GM21723 (cell line): ENCODE results near the gene ABCC8.

Experiments used
- ATAC-seq: cut with Tn5 transposase; IDR thresholded peaks from one replicate; pipeline ENCODE4 v1.9.1; 2021; ENCODE audit warnings: mild to moderate bottlenecking, moderate library complexity; ENCODE audit not compliant: unreplicated experiment

ABCC8 gene

GRCh38 chr11:17506314-17506713 lies 29.7 kb upstream of the ABCC8 start:
- ATAC-seq, result no peak

- no peak for ATAC-seq
These were observed 28.5 kb upstream of the ABCC8 start for GRCh38 chr11:17505146-17505545.

- ATAC-seq, result peak; percentile 73
These were observed 27.9 kb upstream of the ABCC8 start for GRCh38 chr11:17504330-17505107.

- ATAC-seq, result no peak
These were observed 26.0 kb upstream of the ABCC8 start for GRCh38 chr11:17502630-17503029.

GRCh38 chr11:17500673-17501072 lies 24.0 kb upstream of the ABCC8 start:
- no peak for ATAC-seq

- no peak for ATAC-seq
These were observed 21.8 kb upstream of the ABCC8 start for GRCh38 chr11:17498475-17498874.

GRCh38 chr11:17498058-17498457 lies 21.4 kb upstream of the ABCC8 start:
- no peak for ATAC-seq

GRCh38 chr11:17496406-17496805 lies 19.8 kb upstream of the ABCC8 start:
- ATAC-seq, result no peak

GRCh38 chr11:17494019-17494418 lies 17.4 kb upstream of the ABCC8 start:
- ATAC-seq, result no peak

GRCh38 chr11:17490938-17491337 lies 14.3 kb upstream of the ABCC8 start:
- no peak for ATAC-seq

GRCh38 chr11:17490232-17490631 lies 13.6 kb upstream of the ABCC8 start:
- no peak for ATAC-seq

- ATAC-seq, result no peak
These were observed 13.1 kb upstream of the ABCC8 start for GRCh38 chr11:17489751-17490150.

- no peak for ATAC-seq
These were observed 11.9 kb upstream of the ABCC8 start for GRCh38 chr11:17488563-17488962.

GRCh38 chr11:17486646-17487045 lies 10.0 kb upstream of the ABCC8 start:
- ATAC-seq, result no peak

- ATAC-seq, result no peak
These were observed 6.9 kb upstream of the ABCC8 start for GRCh38 chr11:17483505-17483904.

GRCh38 chr11:17481905-17482304 lies 5.3 kb upstream of the ABCC8 start:
- no peak for ATAC-seq

GRCh38 chr11:17479284-17480214 lies 2.9 kb upstream of the ABCC8 start:
- no peak for ATAC-seq

GRCh38 chr11:17478070-17478469 lies 1.4 kb upstream of the ABCC8 start:
- no peak for ATAC-seq

- no peak for ATAC-seq
These were observed 716 bp upstream of the ABCC8 start for GRCh38 chr11:17477361-17477760.

- ATAC-seq, result no peak
These were observed 364 bp upstream of the ABCC8 start for GRCh38 chr11:17477084-17477333.

GRCh38 chr11:17475666-17476316 lies 854 bp downstream of the ABCC8 start:
- ATAC-seq, result no peak
